Measurements from ENCODE around the gene OR10D3. TPM values are rescaled to one million over a fixed set of nuclear protein-coding genes. Genes with fewer than 3 reads are reported as not detected.

Gene OR10D3
- total and polyA plus RNA-seq, 2 experiments from 2014 or later: not detected

- H3F3A ChIP-seq (ENCODE audit: insufficient read depth): no peaks in the 10 kb centered on the region
- no peaks in the 10 kb centered on the region for H3K36me3 ChIP-seq (ENCODE audit: low read depth)
- no peak overlapping the region for H3K4me2 ChIP-seq (ENCODE audit: unreplicated experiment)
- H2AFZ ChIP-seq: no peak overlapping the region
- no peaks in the 10 kb centered on the region for H3K79me2 ChIP-seq (ENCODE audit: insufficient read depth)
- 76 to 85% methylated on average over 7 of the region's 7 CpGs for WGBS, 2 experiments (ENCODE audit: low coverage in 1 of 2, low lambda C conversion rate in 2 of 2, missing lambda C conversion rate in 2 of 2)
- no peaks in the 10 kb centered on the region for H3K9me2 ChIP-seq (ENCODE audit: insufficient read depth)
- H3K4me3 ChIP-seq: no peak overlapping the region
- TF ChIP-seq EZH2phosphoT487 (IDR thresholded peaks at IDR 0.05; ENCODE audit: insufficient read depth, low read depth) (no peak), EZH2 (IDR thresholded peaks at IDR 0.05; ENCODE audit: insufficient read depth, poor library complexity, severe bottlenecking) (no peak)
- DNase-seq: no peak
- no peaks in the 10 kb centered on the region for H3K4me1 ChIP-seq (ENCODE audit: insufficient read depth)
- no peak overlapping the region for H3K9ac ChIP-seq
- H4K20me1 ChIP-seq (ENCODE audit: insufficient read depth): no peaks in the 10 kb centered on the region
- no peak overlapping the region for H3K27ac ChIP-seq
- H3K9me3 ChIP-seq (ENCODE audit: low read depth): no peaks in the 10 kb centered on the region
- H3K27me3 ChIP-seq (replicated peaks; ENCODE audit: insufficient read depth): peaks cover 16% of the 10 kb centered on the region
- in situ Hi-C loops (cut with MboI): loop anchor here (10.0 kb wide), 1 partner anchor 124 kb away; no protein-coding TSS in a partner anchor
Measured at GRCh38 chr11:124198897-124199296, 15.8 kb downstream of the OR10D3 start.

- Histone ChIP-seq H3F3A (ENCODE audit: insufficient read depth) (no peaks in the 10 kb centered on the region), H3K4me2 (ENCODE audit: unreplicated experiment) (no peak overlapping the region), H3K9ac (no peak overlapping the region), H2AFZ (no peak overlapping the region), H4K20me1 (ENCODE audit: insufficient read depth) (no peaks in the 10 kb centered on the region), H3K27ac (no peak overlapping the region), H3K27me3 (replicated peaks; ENCODE audit: insufficient read depth) (peaks cover 12% of the 10 kb centered on the region), H3K9me3 (ENCODE audit: low read depth) (no peaks in the 10 kb centered on the region), H3K4me1 (ENCODE audit: insufficient read depth) (no peaks in the 10 kb centered on the region), H3K79me2 (ENCODE audit: insufficient read depth) (no peaks in the 10 kb centered on the region), H3K36me3 (ENCODE audit: low read depth) (no peaks in the 10 kb centered on the region), H3K9me2 (ENCODE audit: insufficient read depth) (no peaks in the 10 kb centered on the region), H3K4me3 (no peak overlapping the region)
- 36 to 45% methylated on average over 1 of the region's 1 CpG for WGBS, 2 experiments (ENCODE audit: low coverage in 1 of 2, low lambda C conversion rate in 2 of 2, missing lambda C conversion rate in 2 of 2)
- in situ Hi-C loops (cut with MboI): loop anchor here (10.0 kb wide), 1 partner anchor 125 kb away; no protein-coding TSS in a partner anchor
- DNase-seq: peak; percentile 21
- TF ChIP-seq EZH2 (IDR thresholded peaks at IDR 0.05; ENCODE audit: insufficient read depth, poor library complexity, severe bottlenecking): no peak
- no peak for TF ChIP-seq EZH2phosphoT487 (IDR thresholded peaks at IDR 0.05; ENCODE audit: insufficient read depth, low read depth)
Measured at GRCh38 chr11:124199702-124200101, 16.6 kb downstream of the OR10D3 start.

GRCh38 chr11:124200671-124201070 lies 17.5 kb downstream of the OR10D3 start:
- Histone ChIP-seq H3K9me2 (ENCODE audit: insufficient read depth) (no peaks in the 10 kb centered on the region), H3F3A (ENCODE audit: insufficient read depth) (no peaks in the 10 kb centered on the region), H3K9ac (no peak overlapping the region), H3K4me1 (ENCODE audit: insufficient read depth) (no peaks in the 10 kb centered on the region), H2AFZ (no peak overlapping the region), H3K27me3 (replicated peaks; ENCODE audit: insufficient read depth) (peaks cover 12% of the 10 kb centered on the region), H3K4me2 (ENCODE audit: unreplicated experiment) (no peak overlapping the region), H3K36me3 (ENCODE audit: low read depth) (no peaks in the 10 kb centered on the region), H3K79me2 (ENCODE audit: insufficient read depth) (no peaks in the 10 kb centered on the region), H3K9me3 (ENCODE audit: low read depth) (no peaks in the 10 kb centered on the region), H4K20me1 (ENCODE audit: insufficient read depth) (no peaks in the 10 kb centered on the region), H3K27ac (no peak overlapping the region), H3K4me3 (no peak overlapping the region)
- no peak for DNase-seq
- 69 to 82% methylated on average over 15 to 16 of the region's 16 CpGs for WGBS, 2 experiments (ENCODE audit: low coverage in 1 of 2, low lambda C conversion rate in 2 of 2, missing lambda C conversion rate in 2 of 2)
- no peak for TF ChIP-seq EZH2 (IDR thresholded peaks at IDR 0.05; ENCODE audit: insufficient read depth, poor library complexity, severe bottlenecking)
- TF ChIP-seq EZH2phosphoT487 (IDR thresholded peaks at IDR 0.05; ENCODE audit: insufficient read depth, low read depth): no peak
- in situ Hi-C loops (cut with MboI): no loop called here

GRCh38 chr11:124202951-124203350 lies 19.8 kb downstream of the OR10D3 start:
- H3K9ac ChIP-seq: no peak overlapping the region
- no peak overlapping the region for H3K4me3 ChIP-seq
- H4K20me1 ChIP-seq (ENCODE audit: insufficient read depth): no peaks in the 10 kb centered on the region
- H2AFZ ChIP-seq: no peak overlapping the region
- TF ChIP-seq EZH2 (IDR thresholded peaks at IDR 0.05; ENCODE audit: insufficient read depth, poor library complexity, severe bottlenecking) (no peak), EZH2phosphoT487 (IDR thresholded peaks at IDR 0.05; ENCODE audit: insufficient read depth, low read depth) (no peak)
- H3K27ac ChIP-seq: no peak overlapping the region
- no peak overlapping the region for H3K4me2 ChIP-seq (ENCODE audit: unreplicated experiment)
- H3F3A ChIP-seq (ENCODE audit: insufficient read depth): no peaks in the 10 kb centered on the region
- no peaks in the 10 kb centered on the region for H3K9me2 ChIP-seq (ENCODE audit: insufficient read depth)
- H3K9me3 ChIP-seq (ENCODE audit: low read depth): no peaks in the 10 kb centered on the region
- WGBS, 2 experiments (ENCODE audit: low coverage in 1 of 2, low lambda C conversion rate in 2 of 2, missing lambda C conversion rate in 2 of 2): 25 to 30% methylated on average over 3 of the region's 3 CpGs
- peaks cover 11% of the 10 kb centered on the region for H3K27me3 ChIP-seq (replicated peaks; ENCODE audit: insufficient read depth)
- in situ Hi-C loops (cut with MboI): no loop called here
- DNase-seq: no peak
- no peaks in the 10 kb centered on the region for H3K79me2 ChIP-seq (ENCODE audit: insufficient read depth)
- no peaks in the 10 kb centered on the region for H3K36me3 ChIP-seq (ENCODE audit: low read depth)
- H3K4me1 ChIP-seq (ENCODE audit: insufficient read depth): no peaks in the 10 kb centered on the region

GRCh38 chr11:124204008-124204407 lies 20.9 kb downstream of the OR10D3 start:
- H3K9me3 ChIP-seq (ENCODE audit: low read depth): no peaks in the 10 kb centered on the region
- no peak overlapping the region for H3K4me3 ChIP-seq
- 72 to 74% methylated on average over 5 of the region's 5 CpGs for WGBS, 2 experiments (ENCODE audit: low coverage in 1 of 2, low lambda C conversion rate in 2 of 2, missing lambda C conversion rate in 2 of 2)
- DNase-seq: no peak
- in situ Hi-C loops (cut with MboI): no loop called here
- no peaks in the 10 kb centered on the region for H3K9me2 ChIP-seq (ENCODE audit: insufficient read depth)
- H3F3A ChIP-seq (ENCODE audit: insufficient read depth): no peaks in the 10 kb centered on the region
- no peak overlapping the region for H3K27ac ChIP-seq
- no peak overlapping the region for H3K9ac ChIP-seq
- no peak for TF ChIP-seq EZH2phosphoT487 (IDR thresholded peaks at IDR 0.05; ENCODE audit: insufficient read depth, low read depth)
- no peak for TF ChIP-seq EZH2 (IDR thresholded peaks at IDR 0.05; ENCODE audit: insufficient read depth, poor library complexity, severe bottlenecking)
- H3K27me3 ChIP-seq (replicated peaks; ENCODE audit: insufficient read depth): peaks cover 9% of the 10 kb centered on the region
- H2AFZ ChIP-seq: no peak overlapping the region
- H3K79me2 ChIP-seq (ENCODE audit: insufficient read depth): no peaks in the 10 kb centered on the region
- no peaks in the 10 kb centered on the region for H3K36me3 ChIP-seq (ENCODE audit: low read depth)
- no peak overlapping the region for H3K4me2 ChIP-seq (ENCODE audit: unreplicated experiment)
- no peaks in the 10 kb centered on the region for H4K20me1 ChIP-seq (ENCODE audit: insufficient read depth)
- no peaks in the 10 kb centered on the region for H3K4me1 ChIP-seq (ENCODE audit: insufficient read depth)
